H1 (cell line): ENCODE data around the gene TAGLN3. TPM values are rescaled to one million over a fixed set of nuclear protein-coding genes. Genes with fewer than 3 reads are reported as not detected.

ENCODE experiments used
- CTCF ChIA-PET: fragments of 300-600 bp; sonication (Branson Sonifier 250); formaldehyde crosslinking; loops from one replicate; lab custom pipeline; 2021; ENCODE audit not compliant: partially characterized antibody; lab: Charles Lee
- POLR2A ChIA-PET: fragments of 300-600 bp; sonication (Branson Sonifier 250); formaldehyde crosslinking; loops from one replicate; lab custom pipeline; 2021; ENCODE audit warnings: inconsistent platforms; ENCODE audit not compliant: partially characterized antibody; lab: Charles Lee
- DNase-seq, 2 experiments: peaks; one replicate each; pipeline versions ENCODE4 v3.0.0 to v3.0.0-alpha.2; 2010 to 2022; ENCODE audit warnings: low spot score in 2 of 2, low read depth in 1 of 2, mixed read lengths in 1 of 2
- FAIRE-seq: peaks from 2 replicates; lab custom pipeline; 2011; peaks lifted over from hg19 to GRCh38; lab: Jason Lieb, UNC
- H2AFZ ChIP-seq: 2 replicates; pipeline ENCODE4 v1.8.1; 2012; ENCODE audit warnings: low read length, inconsistent platforms
- H2AK5ac ChIP-seq: 2 replicates; pipeline ENCODE4 v1.6.1; 2013; ENCODE audit warnings: low read depth, low read length
- H2BK120ac ChIP-seq: replicated peaks from 2 replicates; pipeline ENCODE3; 2013; ENCODE audit warnings: low read depth, low read length, inconsistent platforms
- H2BK12ac ChIP-seq: 2 replicates; pipeline ENCODE4 v1.6.1; 2013; ENCODE audit warnings: low read depth, low read length
- H2BK15ac ChIP-seq: 2 replicates; pipeline ENCODE4 v1.6.1; 2013; ENCODE audit warnings: low read length
- H2BK20ac ChIP-seq: 2 replicates; pipeline ENCODE4 v1.6.1; 2013; ENCODE audit warnings: low read length
- H2BK5ac ChIP-seq: 2 replicates; pipeline ENCODE4 v1.6.1; 2013; ENCODE audit warnings: low read depth, low read length
- H3K14ac ChIP-seq: 2 replicates; pipeline ENCODE4 v1.6.1; 2013; ENCODE audit warnings: inconsistent platforms; ENCODE audit not compliant: insufficient read length
- H3K18ac ChIP-seq: 2 replicates; pipeline ENCODE4 v1.6.1; 2013; ENCODE audit warnings: low read length; ENCODE audit errors: extremely low read depth
- H3K23ac ChIP-seq: 2 replicates; pipeline ENCODE4 v1.6.1; 2013; ENCODE audit warnings: inconsistent platforms; ENCODE audit not compliant: insufficient read length
- H3K23me2 ChIP-seq: 2 replicates; pipeline ENCODE4 v1.6.1; 2013; ENCODE audit warnings: low read depth, low read length
- H3K27ac ChIP-seq: 2 replicates; pipeline ENCODE4 v1.6.1; 2011; ENCODE audit warnings: low read depth, low read length, inconsistent platforms
- H3K27me3 ChIP-seq, 4 experiments: replicated peaks in 1 of 4; 1 replicate in 1 of 4; 2 replicates in 3 of 4; pipeline versions ENCODE4 v1.6.1 to v1.8.1; 2011 to 2013; ENCODE audit warnings: low read length in 3 of 4, mild to moderate bottlenecking in 3 of 4, inconsistent platforms in 2 of 4, mixed read lengths in 2 of 4, moderate library complexity in 1 of 4; ENCODE audit not compliant: control insufficient read depth in 3 of 4, insufficient read depth in 3 of 4; ENCODE audit errors: extremely low read depth in 1 of 4
- H3K36me3 ChIP-seq, 4 experiments: 2 replicates each; pipeline versions ENCODE4 v1.6.1 to v1.8.1; 2011 to 2013; ENCODE audit warnings: mild to moderate bottlenecking in 4 of 4, low read length in 3 of 4, moderate library complexity in 2 of 4, control low read depth in 1 of 4, inconsistent platforms in 1 of 4; ENCODE audit not compliant: insufficient read depth in 4 of 4, control insufficient read depth in 2 of 4
- H3K4ac ChIP-seq: replicated peaks from 2 replicates; pipeline ENCODE3; 2013; ENCODE audit warnings: low read length, low read depth, mixed read lengths, inconsistent platforms; ENCODE audit not compliant: insufficient read length
- H3K4me1 ChIP-seq, 4 experiments: replicated peaks in 1 of 4; 1 replicate in 1 of 4; 2 replicates in 3 of 4; pipeline versions ENCODE4 v1.6.1 to v1.8.1; 2011 to 2013; ENCODE audit warnings: low read length in 3 of 4, inconsistent platforms in 2 of 4, mixed read lengths in 1 of 4; ENCODE audit not compliant: insufficient read depth in 4 of 4, control insufficient read depth in 3 of 4
- H3K4me2 ChIP-seq, 2 experiments: 2 replicates each; pipeline versions ENCODE4 v1.6.1 to v1.8.1; 2011 to 2013; ENCODE audit warnings: low read depth in 2 of 2, low read length in 2 of 2, control low read depth in 1 of 2, inconsistent platforms in 1 of 2, mild to moderate bottlenecking in 1 of 2; ENCODE audit not compliant: insufficient read depth in 1 of 2
- H3K4me3 ChIP-seq, 4 experiments: fragments of 200-600, 300-600 bp in 1 of 4; sonication (generic), shearing (Covaris generic), sonication (Bioruptor Twin) in 1 of 4; 2 replicates each; pipeline versions ENCODE4 v1.5.1 to v1.8.1; 2011 to 2016; ENCODE audit warnings: low read length in 4 of 4, low read depth in 3 of 4, control low read depth in 2 of 4, inconsistent platforms in 2 of 4, mild to moderate bottlenecking in 2 of 4, mixed read lengths in 1 of 4, moderate library complexity in 1 of 4; ENCODE audit not compliant: insufficient read depth in 2 of 4; ENCODE audit errors: extremely low read depth in 1 of 4
- H3K56ac ChIP-seq: replicated peaks from 2 replicates; pipeline ENCODE3; 2013; ENCODE audit warnings: low read depth, mild to moderate bottlenecking, mixed read lengths, low read length, inconsistent platforms; ENCODE audit not compliant: insufficient read length
- H3K79me1 ChIP-seq: 2 replicates; pipeline ENCODE4 v1.6.1; 2013; ENCODE audit warnings: low read depth, low read length, control low read depth
- H3K79me2 ChIP-seq, 2 experiments: 2 replicates each; pipeline versions ENCODE4 v1.6.1 to v1.8.1; 2012 to 2013; ENCODE audit warnings: low read length in 2 of 2, mild to moderate bottlenecking in 2 of 2, inconsistent platforms in 1 of 2; ENCODE audit not compliant: insufficient read depth in 2 of 2, control insufficient read depth in 1 of 2
- H3K9ac ChIP-seq, 4 experiments: replicated peaks in 1 of 4; 1 replicate in 1 of 4; 2 replicates in 3 of 4; pipeline versions ENCODE4 v1.6.1 to v1.8.1; 2011 to 2013; ENCODE audit warnings: low read depth in 3 of 4, low read length in 3 of 4, control low read depth in 2 of 4, mild to moderate bottlenecking in 2 of 4, moderate library complexity in 2 of 4, inconsistent platforms in 1 of 4; ENCODE audit errors: extremely low read depth in 1 of 4
- H3K9me3 ChIP-seq, 2 experiments: 2 replicates each; pipeline versions ENCODE4 v1.6.1 to v1.8.1; 2012 to 2013; ENCODE audit warnings: mild to moderate bottlenecking in 2 of 2, moderate library complexity in 2 of 2, control low read depth in 1 of 2, inconsistent platforms in 1 of 2, low read depth in 1 of 2, low read length in 1 of 2, mixed read lengths in 1 of 2; ENCODE audit not compliant: insufficient read depth in 2 of 2
- H4K20me1 ChIP-seq, 2 experiments: replicated peaks in 1 of 2; 2 replicates each; pipeline versions ENCODE3 to v1.8.1; 2011 to 2013; ENCODE audit warnings: inconsistent platforms in 2 of 2, low read length in 2 of 2, mild to moderate bottlenecking in 1 of 2; ENCODE audit not compliant: insufficient read depth in 2 of 2, control insufficient read depth in 1 of 2
- H4K5ac ChIP-seq: 2 replicates; pipeline ENCODE4 v1.6.1; 2013; ENCODE audit warnings: low read length, low read depth, mixed read lengths, inconsistent platforms; ENCODE audit not compliant: insufficient read length
- H4K8ac ChIP-seq: 2 replicates; pipeline ENCODE4 v1.8.0; 2013; ENCODE audit warnings: mild to moderate bottlenecking, moderate library complexity, low read length, inconsistent platforms; ENCODE audit not compliant: insufficient read depth; ENCODE audit errors: extremely low read depth
- H4K91ac ChIP-seq: replicated peaks from 2 replicates; pipeline ENCODE3; 2013; ENCODE audit warnings: low read length, mixed read lengths, inconsistent platforms; ENCODE audit not compliant: insufficient read length
- BCL11A ChIP-seq, 2 experiments: IDR thresholded peaks; one replicate each; pipeline ENCODE4 v1.6.1; 2011; ENCODE audit warnings: low read depth in 2 of 2, low read length in 2 of 2, mild to moderate bottlenecking in 2 of 2
- CHD2 ChIP-seq: IDR thresholded peaks from 2 replicates; pipeline ENCODE4 v1.6.1; 2012; ENCODE audit warnings: low read length, improper control_type of control experiment
- CTBP2 ChIP-seq: IDR thresholded peaks from 2 replicates; pipeline ENCODE4 v1.7.0; 2011; ENCODE audit warnings: borderline replicate concordance, mild to moderate bottlenecking, moderate library complexity, mixed read lengths, low read length; ENCODE audit not compliant: insufficient read depth, insufficient read length
- EGR1 ChIP-seq: IDR thresholded peaks from 2 replicates; pipeline ENCODE4 v1.6.1; 2011; ENCODE audit warnings: low read depth, low read length, borderline replicate concordance
- GTF2F1 ChIP-seq: IDR thresholded peaks from 2 replicates; pipeline ENCODE4 v1.6.1; 2012; ENCODE audit warnings: low read depth, low read length, improper control_type of control experiment, borderline replicate concordance
- KDM5A ChIP-seq: fragments of 200-600 bp; IDR thresholded peaks from 2 replicates; pipeline ENCODE4 v1.7.1; 2012; ENCODE audit warnings: mild to moderate bottlenecking, low read length, inconsistent platforms, mixed read lengths
- PHF8 ChIP-seq: fragments of 200-600 bp; sonication (generic); conservative IDR thresholded peaks from 2 replicates; pipeline ENCODE4 v1.7.1; 2012; ENCODE audit warnings: low read depth, mild to moderate bottlenecking, inconsistent platforms, low read length, moderate library complexity
- POLR2AphosphoS5 ChIP-seq: IDR thresholded peaks from 2 replicates; pipeline ENCODE4 v1.6.1; 2011; ENCODE audit warnings: low read depth, low read length
- polyA plus RNA-seq, 7 experiments: library from polyadenylated mRNA; depleted of rRNA in 3 of 7; stranded (reverse) in 5 of 7; unstranded in 2 of 7; fragments of >200 nt in 5 of 7; fragments of 200-250 nt in 2 of 7; gene quantifications; 1 replicate in 5 of 7; 2 replicates in 1 of 7; 4 replicates in 1 of 7; pipeline versions ENCODE4 v1.2.1 to v1.2.3, GENCODE V29; 2011 to 2013; ENCODE audit warnings: missing spikeins in 2 of 7, mixed read lengths in 2 of 7
- total RNA-seq: library from RNA; stranded (reverse); fragmentation: NEBNext Ultra II Directional; extraction: Animal tissue kit (Norgen Biotek cat#: 25700); gene quantifications from 2 replicates; pipeline ENCODE4 v1.2.1, GENCODE V29; 2021

TAGLN3 gene
- total and polyA plus RNA-seq, 2 of the 8 experiments (the other 6 are each of a cell fraction or from before 2014, with no cell fraction given) = 6.3 to 7.5 TPM

DNA sequence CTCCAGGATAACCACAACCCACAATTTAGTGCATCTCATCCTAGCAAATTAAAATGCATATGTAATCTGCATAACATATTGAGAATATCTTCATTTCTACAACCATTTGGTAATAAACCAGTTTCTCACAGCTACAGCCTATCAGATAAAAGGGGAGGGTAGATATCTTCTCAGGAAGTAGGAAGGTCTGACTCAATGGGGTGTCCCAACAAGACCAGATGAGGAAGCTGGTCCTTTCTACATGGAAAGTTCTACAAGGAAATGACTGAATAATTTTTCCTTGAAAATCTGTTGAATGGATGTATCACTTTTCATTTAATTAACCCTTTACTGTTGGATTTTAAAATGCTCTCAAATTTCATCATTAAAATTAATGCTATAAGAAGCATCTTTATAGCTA, 18.4 kb downstream of the TAGLN3 start:
- no peak for TF ChIP-seq CHD2
- TF ChIP-seq PHF8 = no peak
- no peak for TF ChIP-seq CTBP2
- no peak for TF ChIP-seq BCL11A (IDR thresholded peaks at IDR 0.05; ENCODE audit: low read depth in 2 of 2, low read length in 2 of 2)
- no peak for TF ChIP-seq EGR1
- TF ChIP-seq KDM5A = no peak
- TF ChIP-seq GTF2F1 = no peak
- TF ChIP-seq POLR2AphosphoS5 = no peak
- TF ChIP-seq, all 59 proteins: peak for 0
- no peak overlapping the region for H3K14ac ChIP-seq
- H4K5ac ChIP-seq = no peak overlapping the region
- H4K8ac ChIP-seq = no peak overlapping the region
- no peaks in the 10 kb centered on the region for H3K4me1 ChIP-seq
- H3K23ac ChIP-seq = no peak overlapping the region
- H3K23me2 ChIP-seq = no peaks in the 10 kb centered on the region; the same call in 1 of the 2 replicates
- H2BK120ac ChIP-seq = no peak overlapping the region
- H2BK12ac ChIP-seq = no peak overlapping the region
- ChIA-PET POLR2A (interaction anchor here (1.2 kb wide), 1 partner anchor 38 kb away, joined by 3 read pairs; the partner anchor contains the start of gene ABHD10), CTCF (interaction anchor here (1.4 to 12.0 kb wide), 5 partner anchors 21 to 300 kb away, joined by 3 to 384 read pairs (median 47); partner anchors contain the start of gene TAGLN3)
- no peak overlapping the region for H3K4ac ChIP-seq
- H2AK5ac ChIP-seq = no peak overlapping the region
- H3K4me3 ChIP-seq = no peak overlapping the region
- H3K79me1 ChIP-seq = no peaks in the 10 kb centered on the region
- H3K27me3 ChIP-seq = no peaks in the 10 kb centered on the region
- H3K9me3 ChIP-seq = no peaks in the 10 kb centered on the region
- H2BK15ac ChIP-seq = no peak overlapping the region
- H3K18ac ChIP-seq = no peak overlapping the region
- H3K79me2 ChIP-seq = no peaks in the 10 kb centered on the region
- H2AFZ ChIP-seq = no peak overlapping the region
- FAIRE-seq (no peak), DNase-seq (no peak)
- H3K56ac ChIP-seq = no peak overlapping the region
- H4K91ac ChIP-seq = no peak overlapping the region
- no peak overlapping the region for H2BK20ac ChIP-seq
- no peak overlapping the region for H3K9ac ChIP-seq
- H3K27ac ChIP-seq = no peak overlapping the region
- no peaks in the 10 kb centered on the region for H4K20me1 ChIP-seq
- H2BK5ac ChIP-seq = no peak overlapping the region
- no peaks in the 10 kb centered on the region for H3K36me3 ChIP-seq
- no peak overlapping the region for H3K4me2 ChIP-seq
